Caco-2 (cell line): ENCODE results near the gene CLTC. TPM values are rescaled to one million over a fixed set of nuclear protein-coding genes. Genes with fewer than 3 reads are reported as not detected.

Experiments used
- BruUV-seq: library from RNA; stranded (reverse); fragments of 400-500 nt; replicated peaks from 2 replicates; lab custom pipeline; 2021; lab: Mats Ljungman, UMichigan
- CTCF ChIA-PET: fragments of 300-600 bp; sonication (Branson Sonifier 250); formaldehyde crosslinking; loops from one replicate; lab custom pipeline; 2022; ENCODE audit warnings: antibody characterized with exemption; lab: Charles Lee
- POLR2A ChIA-PET: fragments of 300-600 bp; sonication (Branson Sonifier 250); formaldehyde crosslinking; loops from one replicate; lab custom pipeline; 2022; ENCODE audit warnings: antibody characterized with exemption; lab: Charles Lee
- DNase-seq, 2 experiments: peaks; one replicate each; pipeline versions ENCODE4 v3.0.0 to v3.0.0-alpha.2; 2020 to 2022
- H3K27me3 ChIP-seq: replicated peaks from 2 replicates; pipeline ENCODE4 v1.6.0; 2011; ENCODE audit warnings: low read length; ENCODE audit not compliant: control insufficient read depth, insufficient read depth
- H3K36me3 ChIP-seq: 2 replicates; pipeline ENCODE4 v1.5.1; 2011; ENCODE audit warnings: low read length; ENCODE audit not compliant: control insufficient read depth, insufficient read depth
- H3K4me1 ChIP-seq: fragments of 250-450 bp; sonication (Bioruptor Pico); 2 replicates; pipeline ENCODE4 v1.5.1; 2020; ENCODE audit warnings: mild to moderate bottlenecking
- H3K4me3 ChIP-seq: 2 replicates; pipeline ENCODE4 v1.5.1; 2011; ENCODE audit warnings: low read depth, mild to moderate bottlenecking, control low read depth, low read length
- H3K9me3 ChIP-seq: fragments of 250-450 bp; sonication (Bioruptor Pico); 2 replicates; pipeline ENCODE4 v1.5.1; 2020; ENCODE audit warnings: mild to moderate bottlenecking, moderate library complexity
- H3K27ac Mint-ChIP-seq: one replicate; pipeline ENCODE4 v1.8.0; 2022; ENCODE audit warnings: mixed read lengths; ENCODE audit not compliant: unreplicated experiment
- H3K27me3 Mint-ChIP-seq: one replicate; pipeline ENCODE4 v1.8.0; 2022; ENCODE audit warnings: mixed read lengths; ENCODE audit not compliant: insufficient read depth, unreplicated experiment
- H3K36me3 Mint-ChIP-seq: one replicate; pipeline ENCODE4 v1.8.0; 2022; ENCODE audit warnings: mild to moderate bottlenecking, mixed read lengths; ENCODE audit not compliant: insufficient read depth, unreplicated experiment
- H3K4me1 Mint-ChIP-seq: one replicate; pipeline ENCODE4 v1.8.0; 2022; ENCODE audit warnings: low read depth, mixed read lengths; ENCODE audit not compliant: unreplicated experiment
- H3K4me3 Mint-ChIP-seq: one replicate; pipeline ENCODE4 v1.8.0; 2022; ENCODE audit warnings: mild to moderate bottlenecking, moderate library complexity, mixed read lengths; ENCODE audit not compliant: unreplicated experiment
- H3K9me3 Mint-ChIP-seq: one replicate; pipeline ENCODE4 v1.8.0; 2022; ENCODE audit warnings: mixed read lengths; ENCODE audit not compliant: unreplicated experiment
- CTCF ChIP-seq, 2 experiments: fragments of 200-600 bp in 1 of 2; IDR thresholded peaks; 1 replicate in 1 of 2; 2 replicates in 1 of 2; pipeline versions ENCODE4 v1.5.1 to v1.8.0; 2011 to 2022; ENCODE audit warnings: antibody characterized with exemption in 1 of 2, control low read depth in 1 of 2, inconsistent platforms in 1 of 2, low read depth in 1 of 2, low read length in 1 of 2, mild to moderate bottlenecking in 1 of 2, moderate library complexity in 1 of 2; ENCODE audit not compliant: insufficient read depth in 1 of 2, severe bottlenecking in 1 of 2, unreplicated experiment in 1 of 2
- intact Hi-C: fragments of 100-400 bp; cut with micrococcal nuclease; formaldehyde crosslinking; loops from one replicate; pipeline ENCODE4 v1.10.0; 2022; ENCODE audit not compliant: unreplicated experiment
- total RNA-seq: library from RNA; stranded (reverse); gene quantifications from 2 replicates; pipeline ENCODE4 v1.2.3, GENCODE V29; 2022

CLTC gene
- total RNA-seq, 1 experiment from 2014 or later: 289 TPM

GRCh38 chr17:59633658-59634359, 14.1 kb downstream of the CLTC start:
- BruUV-seq: no TSS peak
- no peak for TF ChIP-seq CTCF (IDR thresholded peaks at IDR 0.05; ENCODE audit: insufficient read depth in 1 of 2, low read depth in 1 of 2, low read length in 1 of 2, severe bottlenecking in 1 of 2, unreplicated experiment in 1 of 2)
- H3K27ac Mint-ChIP-seq: no peak overlapping the region
- H3K4me1 Mint-ChIP-seq: peaks cover 7% of the 10 kb centered on the region
- Histone ChIP-seq H3K4me3 (no peak overlapping the region), H3K27me3 (no peaks in the 10 kb centered on the region), H3K9me3 (no peaks in the 10 kb centered on the region), H3K36me3 (no peaks in the 10 kb centered on the region), H3K4me1 (peaks cover 4% of the 10 kb centered on the region; the same call in 1 of the 2 replicates)
- intact Hi-C loops: no loop called here
- H3K4me3 Mint-ChIP-seq: no peak overlapping the region
- peaks cover 42% of the 10 kb centered on the region for H3K36me3 Mint-ChIP-seq
- DNase-seq: no peak
- H3K27me3 Mint-ChIP-seq: no peaks in the 10 kb centered on the region
- no peaks in the 10 kb centered on the region for H3K9me3 Mint-ChIP-seq
- ChIA-PET POLR2A (no interaction called here), CTCF (no interaction called here)

- H3K27ac Mint-ChIP-seq: no peak overlapping the region
- CTCF ChIA-PET: no interaction called here
Observed at GRCh38 chr17:59634632-59635541, 15.2 kb downstream of the CLTC start.

More at GRCh38 chr17:59634632-59635541, 15.2 kb downstream of the CLTC start:
- TF ChIP-seq CTCF (IDR thresholded peaks at IDR 0.05; ENCODE audit: insufficient read depth in 1 of 2, low read depth in 1 of 2, low read length in 1 of 2, severe bottlenecking in 1 of 2, unreplicated experiment in 1 of 2): no peak
- no peaks in the 10 kb centered on the region for H3K36me3 ChIP-seq
- Mint-ChIP-seq H3K36me3 (peaks cover 31% of the 10 kb centered on the region), H3K4me3 (no peak overlapping the region), H3K27me3 (no peaks in the 10 kb centered on the region), H3K4me1 (peaks cover 7% of the 10 kb centered on the region), H3K9me3 (no peaks in the 10 kb centered on the region)
- H3K4me1 ChIP-seq: no peaks in the 10 kb centered on the region; the same call in 1 of the 2 replicates
- intact Hi-C loops: no loop called here
- POLR2A ChIA-PET: no interaction called here
- no peak overlapping the region for H3K4me3 ChIP-seq
- BruUV-seq: no TSS peak
- H3K27me3 ChIP-seq: no peaks in the 10 kb centered on the region
- H3K9me3 ChIP-seq: no peaks in the 10 kb centered on the region
- no peak for DNase-seq
